B cell (primary cell): ENCODE results near the gene MCF2L. TPM values are rescaled to one million over a fixed set of nuclear protein-coding genes. Genes with fewer than 3 reads are reported as not detected.

Experiments
- ATAC-seq: fragments of 200-7000 bp; cut with Tn5 transposase; one replicate; pipeline ENCODE4 v1.10.0; 2021; ENCODE audit warnings: low read depth, mild to moderate bottlenecking, moderate number of reproducible peaks, moderate library complexity
- CTCF ChIA-PET: fragments of 350-600 bp; sonication (Branson Sonifier 250); formaldehyde crosslinking; loops from one replicate; lab custom pipeline; 2021; ENCODE audit warnings: antibody characterized with exemption, inconsistent platforms; lab: Charles Lee
- POLR2A ChIA-PET: fragments of 350-600 bp; sonication (Branson Sonifier 250); formaldehyde crosslinking; loops from one replicate; lab custom pipeline; 2021; ENCODE audit warnings: antibody characterized with exemption; lab: Charles Lee
- DNase-seq: peaks from one replicate; pipeline ENCODE4 v3.0.0; 2013
- H2AFZ ChIP-seq: 2 replicates; pipeline ENCODE4 v1.6.1; 2012; ENCODE audit warnings: mild to moderate bottlenecking, low read depth, low read length; ENCODE audit not compliant: insufficient read depth, poor library complexity, severe bottlenecking
- H3K27ac ChIP-seq, 2 donors: 1 replicate in 1 of 2; 2 replicates in 1 of 2; pipeline ENCODE4 v1.5.1; 2012 to 2013; ENCODE audit warnings: low read length in 2 of 2, mild to moderate bottlenecking in 2 of 2, moderate library complexity in 1 of 2
- H3K27me3 ChIP-seq, 4 experiments: fragments of 200-600 bp in 1 of 4; sonication (generic) in 1 of 4; replicated peaks in 1 of 4; 1 replicate in 2 of 4; 2 replicates in 2 of 4; pipeline versions ENCODE4 v1.6.1 to v1.7.0; 2013 to 2016; ENCODE audit warnings: low read length in 3 of 4, mild to moderate bottlenecking in 2 of 4, mixed read lengths in 1 of 4, moderate library complexity in 1 of 4; ENCODE audit not compliant: insufficient read depth in 4 of 4, control insufficient read depth in 3 of 4; ENCODE audit errors: control extremely low read depth in 1 of 4
- H3K36me3 ChIP-seq, 2 experiments: replicated peaks in 1 of 2; 1 replicate in 1 of 2; 2 replicates in 1 of 2; pipeline versions ENCODE4 v1.6.1 to v1.7.1; 2013; ENCODE audit warnings: low read length in 1 of 2; ENCODE audit not compliant: insufficient read depth in 2 of 2, control insufficient read depth in 1 of 2; ENCODE audit errors: control extremely low read depth in 1 of 2, extremely low read depth in 1 of 2
- H3K4me1 ChIP-seq, 2 donors: fragments of 200-600 bp in 1 of 2; sonication (generic) in 1 of 2; 1 replicate in 1 of 2; 2 replicates in 1 of 2; pipeline versions ENCODE4 v1.5.1 to v1.6.1; 2013 to 2017; ENCODE audit warnings: low read length in 2 of 2; ENCODE audit not compliant: control insufficient read depth in 2 of 2, insufficient read depth in 2 of 2
- H3K4me2 ChIP-seq: replicated peaks from 2 replicates; pipeline ENCODE3; 2012; ENCODE audit warnings: mild to moderate bottlenecking, low read depth, low read length; ENCODE audit not compliant: poor library complexity, severe bottlenecking
- H3K4me3 ChIP-seq, 5 experiments: fragments of 200-600 bp in 1 of 5; sonication (generic) in 1 of 5; 1 replicate in 3 of 5; 2 replicates in 2 of 5; pipeline versions ENCODE4 v1.5.1 to v1.7.0; 2011 to 2016; ENCODE audit warnings: low read length in 4 of 5, mild to moderate bottlenecking in 4 of 5, low read depth in 2 of 5, control low read depth in 1 of 5, moderate library complexity in 1 of 5; ENCODE audit not compliant: insufficient read depth in 1 of 5; ENCODE audit errors: control extremely low read depth in 1 of 5, extremely low read depth in 1 of 5
- H3K79me2 ChIP-seq: fragments of 200-600 bp; sonication (generic); one replicate; pipeline ENCODE4 v1.6.0; 2016; ENCODE audit warnings: low read length; ENCODE audit not compliant: control insufficient read depth, insufficient read depth
- H3K9ac ChIP-seq: fragments of 200-600 bp; sonication (generic); 2 replicates; pipeline ENCODE4 v1.6.1; 2017; ENCODE audit warnings: mild to moderate bottlenecking, low read length, moderate library complexity
- H3K9me3 ChIP-seq, 3 donors: one replicate each; pipeline versions ENCODE4 v1.6.1 to v1.7.1; 2013; ENCODE audit warnings: low read length in 2 of 3; ENCODE audit not compliant: control insufficient read depth in 2 of 3, insufficient read depth in 1 of 3; ENCODE audit errors: control extremely low read depth in 1 of 3
- H4K20me1 ChIP-seq: 2 replicates; pipeline ENCODE4 v1.6.0; 2012; ENCODE audit warnings: mild to moderate bottlenecking, low read length; ENCODE audit not compliant: insufficient read depth, control insufficient read depth, poor library complexity, severe bottlenecking
- H3K27ac Mint-ChIP-seq: one replicate; pipeline ENCODE4 v1.8.0; 2021; ENCODE audit warnings: mixed read lengths
- H3K27me3 Mint-ChIP-seq: one replicate; pipeline ENCODE4 v1.8.0; 2021; ENCODE audit warnings: mixed read lengths
- H3K4me1 Mint-ChIP-seq: one replicate; pipeline ENCODE4 v1.8.0; 2021; ENCODE audit warnings: mixed read lengths
- H3K4me3 Mint-ChIP-seq: one replicate; pipeline ENCODE4 v1.8.0; 2021; ENCODE audit warnings: mixed read lengths
- H3K9me3 Mint-ChIP-seq: one replicate; pipeline ENCODE4 v1.8.0; 2022; ENCODE audit warnings: mixed read lengths; ENCODE audit not compliant: insufficient read depth
- CTCF ChIP-seq: fragments of 200-600 bp; IDR thresholded peaks from one replicate; pipeline ENCODE4 v1.8.0; 2022; ENCODE audit warnings: antibody characterized with exemption, mild to moderate bottlenecking
- EZH2 ChIP-seq: IDR thresholded peaks from 2 replicates; pipeline ENCODE4 v1.6.1; 2012; ENCODE audit warnings: borderline replicate concordance, low read depth, mild to moderate bottlenecking, moderate library complexity, low read length; ENCODE audit not compliant: insufficient read depth, poor library complexity, severe bottlenecking
- WGBS: methylation state at CpG from one replicate; pipeline ENCODE4 v1.1.5; 2013; ENCODE audit warnings: missing lambda C conversion rate; ENCODE audit not compliant: insufficient coverage; 5-methylcytosine and 5-hydroxymethylcytosine counted together
- intact Hi-C: fragments of 100-400 bp; cut with micrococcal nuclease; formaldehyde crosslinking; loops from one replicate; pipeline ENCODE4 v1.10.0; 2022
- polyA plus RNA-seq: library from polyadenylated mRNA; depleted of rRNA; stranded (reverse); fragments of >200 nt; gene quantifications from 2 replicates; pipeline ENCODE4 v1.2.3, GENCODE V29; 2012
- total RNA-seq, 2 donors: library from RNA; stranded (reverse); fragments of 120-200 nt in 1 of 2; gene quantifications; 1 replicate in 1 of 2; 2 replicates in 1 of 2; pipeline versions ENCODE4 v1.2.3 to v1.2.4, GENCODE V29; 2013 to 2022

MCF2L gene
- total and polyA plus RNA-seq, 2 donors (not counting 1 experiment from before 2014, with no cell fraction given), result 3.7 to 8.2 TPM

- Mint-ChIP-seq H3K4me1 (peaks cover under 1% of the 10 kb centered on the region), H3K4me3 (no peak overlapping the region), H3K27me3 (peaks cover 7% of the 10 kb centered on the region), H3K9me3 (no peaks in the 10 kb centered on the region), H3K27ac (no peak overlapping the region)
- POLR2A ChIA-PET, result no interaction called here
- H3K4me3 ChIP-seq, result no peak overlapping the region
- 87% methylated on average over 13 of the region's 16 CpGs for WGBS
- no peaks in the 10 kb centered on the region for H3K27me3 ChIP-seq
- TF ChIP-seq CTCF, result no peak
- no peak for TF ChIP-seq EZH2
- no peak overlapping the region for H3K4me2 ChIP-seq
- H3K4me1 ChIP-seq, result peaks cover 1 to 2% of the 10 kb centered on the region in 2 donors
- no peaks in the 10 kb centered on the region for H3K36me3 ChIP-seq
- no peak overlapping the region for H3K9ac ChIP-seq
- no peak overlapping the region for H2AFZ ChIP-seq
- no peaks in the 10 kb centered on the region for H4K20me1 ChIP-seq
- no peaks in the 10 kb centered on the region for H3K79me2 ChIP-seq
- intact Hi-C loops, result no loop called here
- CTCF ChIA-PET, result no interaction called here
- H3K27ac ChIP-seq, result no peak overlapping the region
- DNase-seq (no peak), ATAC-seq (no peak)
- no peaks in the 10 kb centered on the region for H3K9me3 ChIP-seq
Measured at GRCh38 chr13:112962911-112963625, 5.9 kb upstream of the MCF2L start.

GRCh38 chr13:112963641-112964040 lies 5.4 kb upstream of the MCF2L start:
- Histone ChIP-seq H3K27me3 (no peaks in the 10 kb centered on the region), H3K4me3 (no peak overlapping the region), H3K79me2 (no peaks in the 10 kb centered on the region), H3K9me3 (no peaks in the 10 kb centered on the region), H3K9ac (no peak overlapping the region), H3K36me3 (no peaks in the 10 kb centered on the region), H2AFZ (no peak overlapping the region), H3K4me2 (no peak overlapping the region), H3K27ac (no peak overlapping the region), H3K4me1 (peaks cover 6% of the 10 kb centered on the region in 2 donors), H4K20me1 (no peaks in the 10 kb centered on the region)
- Mint-ChIP-seq H3K27ac (no peak overlapping the region), H3K4me1 (peaks cover 3% of the 10 kb centered on the region), H3K27me3 (peaks cover 7% of the 10 kb centered on the region), H3K9me3 (no peaks in the 10 kb centered on the region), H3K4me3 (no peak overlapping the region)
- ChIA-PET CTCF (no interaction called here), POLR2A (no interaction called here)
- no peak for ATAC-seq
- 93% methylated on average over 9 of the region's 11 CpGs for WGBS
- intact Hi-C loops, result no loop called here
- TF ChIP-seq EZH2 (no peak), CTCF (no peak)
- no peak for DNase-seq
